GM18502 (cell line): Measurements from ENCODE around the gene NFAT5.

Source experiments
- ATAC-seq: cut with Tn5 transposase; IDR thresholded peaks from one replicate; pipeline ENCODE4 v1.9.1; 2021; ENCODE audit warnings: mild to moderate bottlenecking; ENCODE audit not compliant: unreplicated experiment, poor library complexity

NFAT5 gene

GRCh38 chr16:69589434-69590269, 23.9 kb downstream of the NFAT5 start:
- no peak for ATAC-seq

- ATAC-seq: no peak
These were observed 24.8 kb downstream of the NFAT5 start for GRCh38 chr16:69590590-69590989.

GRCh38 chr16:69593751-69594255, 28.0 kb downstream of the NFAT5 start:
- ATAC-seq: no peak

GRCh38 chr16:69595127-69596036, 29.6 kb downstream of the NFAT5 start:
- no peak for ATAC-seq

- no peak for ATAC-seq
These were observed 31.0 kb downstream of the NFAT5 start for GRCh38 chr16:69596801-69597200.

GRCh38 chr16:69598045-69598444, 32.3 kb downstream of the NFAT5 start:
- no peak for ATAC-seq

- ATAC-seq: no peak
These were observed 34.0 kb downstream of the NFAT5 start for GRCh38 chr16:69599731-69600130.

- no peak for ATAC-seq
These were observed 34.4 kb downstream of the NFAT5 start for GRCh38 chr16:69600202-69600601.

GRCh38 chr16:69601250-69601649, 35.5 kb downstream of the NFAT5 start:
- ATAC-seq: no peak

GRCh38 chr16:69606985-69607384, 41.2 kb downstream of the NFAT5 start:
- no peak for ATAC-seq

GRCh38 chr16:69607674-69608073, 41.9 kb downstream of the NFAT5 start:
- no peak for ATAC-seq

GRCh38 chr16:69610356-69610755, 44.6 kb downstream of the NFAT5 start:
- ATAC-seq: no peak

- ATAC-seq: no peak
These were observed 45.4 kb downstream of the NFAT5 start for GRCh38 chr16:69611103-69611640.

GRCh38 chr16:69613378-69614154, 47.8 kb downstream of the NFAT5 start:
- no peak for ATAC-seq

- no peak for ATAC-seq
These were observed 49.8 kb downstream of the NFAT5 start for GRCh38 chr16:69615528-69615927.

- ATAC-seq: no peak
These were observed 50.3 kb downstream of the NFAT5 start for GRCh38 chr16:69616082-69616481.

- no peak for ATAC-seq
These were observed 52.5 kb downstream of the NFAT5 start for GRCh38 chr16:69618307-69618706.

- ATAC-seq: no peak
These were observed 53.0 kb downstream of the NFAT5 start for GRCh38 chr16:69618721-69619120.

- no peak for ATAC-seq
These were observed 53.7 kb downstream of the NFAT5 start for GRCh38 chr16:69619514-69619913.

GRCh38 chr16:69620573-69620972, 54.8 kb downstream of the NFAT5 start:
- ATAC-seq: no peak
